GM23248 (cell line): ENCODE measurements around the gene DCST2. TPM values are rescaled to one million over a fixed set of nuclear protein-coding genes. Genes with fewer than 3 reads are reported as not detected.
A peak's percentile ranks its signal among the peaks of the same experiment; 100 is the strongest.

Source experiments
- DNase-seq: peaks from one replicate; pipeline ENCODE4 v3.0.0-alpha.2; 2015
- H2AFZ ChIP-seq: fragments of 200-600 bp; sonication (generic); 2 replicates; pipeline ENCODE4 v1.6.1; 2016; ENCODE audit warnings: antibody characterized with exemption
- H3F3A ChIP-seq: fragments of 200-600 bp; sonication (generic); 2 replicates; pipeline ENCODE4 v1.6.1; 2016; ENCODE audit warnings: mild to moderate bottlenecking, antibody characterized with exemption, mixed run types; ENCODE audit not compliant: insufficient read depth
- H3K27ac ChIP-seq: fragments of 200-600 bp; sonication (generic); 2 replicates; pipeline ENCODE4 v1.5.1; 2016; ENCODE audit warnings: mild to moderate bottlenecking
- H3K27me3 ChIP-seq: fragments of 200-600 bp; sonication (generic); replicated peaks from 2 replicates; pipeline ENCODE4 v1.6.1; 2016; ENCODE audit warnings: mild to moderate bottlenecking; ENCODE audit not compliant: insufficient read depth
- H3K36me3 ChIP-seq: fragments of 200-600 bp; sonication (generic); 2 replicates; pipeline ENCODE4 v1.6.1; 2016; ENCODE audit warnings: low read depth, mild to moderate bottlenecking
- H3K4me1 ChIP-seq: fragments of 200-600 bp; sonication (generic); 2 replicates; pipeline ENCODE4 v1.6.1; 2016; ENCODE audit warnings: mild to moderate bottlenecking; ENCODE audit not compliant: insufficient read depth
- H3K4me2 ChIP-seq: fragments of 200-600 bp; sonication (generic); one replicate; pipeline ENCODE4 v1.6.1; 2016; ENCODE audit warnings: mild to moderate bottlenecking; ENCODE audit not compliant: unreplicated experiment
- H3K4me3 ChIP-seq: fragments of 200-600 bp; sonication (generic); 2 replicates; pipeline ENCODE4 v1.5.1; 2016; ENCODE audit warnings: mild to moderate bottlenecking
- H3K79me2 ChIP-seq: fragments of 200-600 bp; sonication (generic); 2 replicates; pipeline ENCODE4 v1.6.1; 2016; ENCODE audit warnings: mild to moderate bottlenecking; ENCODE audit not compliant: insufficient read depth
- H3K9ac ChIP-seq: fragments of 200-600 bp; sonication (generic); 2 replicates; pipeline ENCODE4 v1.6.1; 2016; ENCODE audit warnings: mild to moderate bottlenecking
- H3K9me2 ChIP-seq: fragments of 200-600 bp; sonication (generic); 2 replicates; pipeline ENCODE4 v1.6.1; 2016; ENCODE audit warnings: mixed run types, mild to moderate bottlenecking, moderate library complexity; ENCODE audit not compliant: insufficient read depth
- H3K9me3 ChIP-seq: fragments of 200-600 bp; sonication (generic); one replicate; pipeline ENCODE4 v1.6.1; 2017; ENCODE audit warnings: low read depth
- H4K20me1 ChIP-seq: fragments of 200-600 bp; sonication (generic); 2 replicates; pipeline ENCODE4 v1.6.0; 2016; ENCODE audit not compliant: insufficient read depth
- EZH2 ChIP-seq: fragments of 200-600 bp; sonication (generic); IDR thresholded peaks from 2 replicates; pipeline ENCODE4 v1.6.1; 2018; ENCODE audit warnings: antibody characterized with exemption, mild to moderate bottlenecking; ENCODE audit not compliant: insufficient read depth, poor library complexity, severe bottlenecking
- EZH2phosphoT487 ChIP-seq: fragments of 200-600 bp; sonication (generic); IDR thresholded peaks from 2 replicates; pipeline ENCODE4 v1.6.1; 2018; ENCODE audit warnings: antibody characterized with exemption, moderate library complexity, mild to moderate bottlenecking, low read depth; ENCODE audit not compliant: insufficient read depth
- WGBS, 2 experiments: methylation state at CpG; one replicate each; pipeline ENCODE4 v1.1.6; 2015 to 2017; ENCODE audit warnings: low lambda C conversion rate in 2 of 2, low coverage in 1 of 2; ENCODE audit errors: missing lambda C conversion rate in 2 of 2; 5-methylcytosine and 5-hydroxymethylcytosine counted together
- in situ Hi-C: fragments of 300-500 bp; cut with MboI; formaldehyde crosslinking; loops from 2 replicates; pipeline ENCODE4 v1.15.0; 2020
- polyA plus RNA-seq: library from polyadenylated mRNA; unstranded; fragments of >200 nt; fragmentation: Nextera tagmentation; extraction: Ambion mirVana; gene quantifications from 2 replicates; pipeline ENCODE4 v1.2.1, GENCODE V29; 2016
- total RNA-seq: library from RNA; depleted of rRNA; stranded (reverse); fragments of >200 nt; shearing (Covaris generic); gene quantifications from 2 replicates; pipeline ENCODE4 v1.2.3, GENCODE V29; 2014

Gene DCST2
- total and polyA plus RNA-seq, 2 experiments from 2014 or later: 0.14 TPM; not detected in 1

DNA sequence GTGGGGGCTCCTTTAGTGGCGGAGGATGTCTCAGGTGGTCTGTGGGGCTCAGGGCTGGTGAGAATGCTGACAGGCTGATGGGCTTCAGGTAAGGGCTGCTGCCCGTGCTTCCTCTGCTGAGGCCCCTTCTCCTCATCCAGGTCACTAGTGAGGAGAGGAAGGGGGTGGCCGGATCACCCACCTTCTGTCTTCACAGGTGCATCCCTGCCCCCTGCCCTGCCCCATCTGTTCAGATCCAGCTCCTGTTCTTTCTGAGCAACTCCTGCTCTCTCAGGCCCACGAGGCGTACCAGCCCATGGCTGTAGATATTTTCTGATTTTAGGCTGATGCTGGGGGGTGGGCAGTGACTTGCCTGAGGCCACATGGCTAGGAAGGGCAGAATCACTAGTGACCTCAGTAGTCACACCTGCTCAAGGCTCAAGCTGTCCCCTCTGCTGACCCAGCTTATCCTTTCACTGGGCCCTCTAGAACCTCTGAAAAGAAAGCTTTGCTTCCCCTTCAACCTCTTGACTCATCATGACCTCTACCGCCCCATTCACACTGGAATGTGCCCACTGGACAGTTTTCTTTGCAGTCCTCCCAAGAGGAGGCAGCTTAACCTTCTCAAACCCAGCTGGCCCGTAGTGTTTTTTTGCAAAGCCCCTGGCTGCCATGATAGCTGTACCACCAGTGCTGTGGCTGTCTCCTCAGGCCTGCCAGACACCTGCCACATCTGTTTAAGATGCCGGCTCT is 14.8 kb downstream of the DCST2 start:
- Histone ChIP-seq H4K20me1 (no peaks in the 10 kb centered on the region), H3F3A (no peaks in the 10 kb centered on the region), H3K9me2 (no peaks in the 10 kb centered on the region), H3K79me2 (no peaks in the 10 kb centered on the region), H3K36me3 (no peaks in the 10 kb centered on the region), H3K4me3 (no peak overlapping the region), H2AFZ (no peak overlapping the region), H3K9me3 (no peaks in the 10 kb centered on the region), H3K27me3 (no peaks in the 10 kb centered on the region), H3K9ac (no peak overlapping the region), H3K27ac (no peak overlapping the region), H3K4me1 (peaks cover 16% of the 10 kb centered on the region), H3K4me2 (no peak overlapping the region)
- 97 to 99% methylated on average over 7 to 8 of the region's 8 CpGs for WGBS, 2 experiments
- in situ Hi-C loops: no loop called here
- TF ChIP-seq EZH2 (no peak), EZH2phosphoT487 (no peak)
- no peak for DNase-seq

- no peak for TF ChIP-seq EZH2phosphoT487
- no peak for TF ChIP-seq EZH2
- no peak overlapping the region for H3K27ac ChIP-seq
- H3K36me3 ChIP-seq: no peaks in the 10 kb centered on the region
- H3K4me2 ChIP-seq: peak overlapping the region; percentile 58
- H3K4me1 ChIP-seq: peaks cover 16% of the 10 kb centered on the region
- H3K9ac ChIP-seq: peak overlapping the region; percentile 53
- H2AFZ ChIP-seq: peak overlapping the region; percentile 47; the same call in 1 of the 2 replicates
- peak overlapping the region; percentile 64 for H3K4me3 ChIP-seq
- H3K79me2 ChIP-seq: no peaks in the 10 kb centered on the region
- DNase-seq: no peak
- WGBS, 2 experiments: 67 to 71% methylated on average over 6 of the region's 6 CpGs
- H3K27me3 ChIP-seq: no peaks in the 10 kb centered on the region
- no peaks in the 10 kb centered on the region for H4K20me1 ChIP-seq
- in situ Hi-C loops: no loop called here
- H3F3A ChIP-seq: no peaks in the 10 kb centered on the region
- H3K9me3 ChIP-seq: no peaks in the 10 kb centered on the region
- H3K9me2 ChIP-seq: no peaks in the 10 kb centered on the region
Measured at GRCh38 chr1:155017946-155018316, 15.7 kb downstream of the DCST2 start.

DNA sequence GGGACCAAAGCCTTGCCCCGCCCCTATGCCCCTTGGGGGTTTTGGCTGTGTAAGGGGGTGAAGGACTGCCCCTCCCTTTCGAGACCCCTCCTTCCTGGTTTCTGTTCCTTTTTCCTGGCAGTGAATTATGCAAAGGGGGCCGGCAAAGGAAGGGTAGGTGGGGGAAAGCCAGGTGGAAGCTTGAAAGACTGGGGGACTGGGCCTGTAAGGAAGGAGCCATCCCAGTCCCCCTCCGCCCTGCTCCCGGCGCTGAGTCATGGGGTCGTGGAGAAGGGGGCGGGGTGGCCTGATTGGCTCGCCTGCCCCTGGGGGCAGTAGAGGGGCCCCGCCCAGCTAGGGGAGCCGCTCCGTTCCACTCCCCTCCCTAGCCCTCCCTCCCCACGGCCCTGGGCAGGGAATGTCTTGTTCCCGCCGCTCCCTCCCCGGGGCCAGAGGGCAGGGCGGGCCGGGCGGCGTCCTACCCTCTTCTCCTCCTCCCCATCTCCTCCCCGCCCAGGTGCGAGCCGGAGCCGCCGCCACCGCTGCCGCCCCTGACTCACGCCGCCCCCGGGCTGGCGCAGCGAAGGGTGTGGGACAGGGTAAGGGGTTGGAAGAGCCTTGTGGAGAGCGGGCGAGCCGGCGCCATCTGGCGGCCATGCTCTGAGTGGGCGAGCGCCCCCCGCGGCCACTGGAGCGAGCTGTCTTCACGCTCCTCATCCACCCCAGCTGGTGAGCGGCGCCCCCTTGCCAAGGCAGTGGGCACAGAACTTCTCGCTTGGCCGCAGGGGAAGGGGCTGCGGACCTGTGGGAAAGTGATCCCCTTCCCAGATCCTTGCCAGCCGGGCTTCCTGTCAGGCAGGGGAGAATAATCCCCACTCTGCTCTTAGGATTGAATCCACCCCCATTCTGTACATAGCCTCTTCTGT is 16.3 kb downstream of the DCST2 start:
- DNase-seq: peak; percentile 91
- no peaks in the 10 kb centered on the region for H3F3A ChIP-seq
- peak overlapping the region; percentile 47; the same call in 1 of the 2 replicates for H2AFZ ChIP-seq
- H3K27me3 ChIP-seq: no peaks in the 10 kb centered on the region
- no peaks in the 10 kb centered on the region for H3K36me3 ChIP-seq
- H3K79me2 ChIP-seq: no peaks in the 10 kb centered on the region
- no peaks in the 10 kb centered on the region for H3K9me3 ChIP-seq
- H3K27ac ChIP-seq: peak overlapping the region; percentile 49
- no peaks in the 10 kb centered on the region for H3K9me2 ChIP-seq
- peak overlapping the region; percentile 53 for H3K9ac ChIP-seq
- peaks cover 15% of the 10 kb centered on the region for H3K4me1 ChIP-seq
- no peaks in the 10 kb centered on the region for H4K20me1 ChIP-seq
- in situ Hi-C loops: no loop called here
- peak overlapping the region; percentile 64 for H3K4me3 ChIP-seq
- 2 to 3% methylated on average over 22 to 48 of the region's 49 CpGs for WGBS, 2 experiments
- no peak for TF ChIP-seq EZH2
- TF ChIP-seq EZH2phosphoT487: no peak
- peak overlapping the region; percentile 58 for H3K4me2 ChIP-seq

GRCh38 chr1:155016231-155016831 is 17.2 kb downstream of the DCST2 start:
- no peak overlapping the region for H3K4me3 ChIP-seq
- TF ChIP-seq EZH2 (no peak), EZH2phosphoT487 (no peak)
- H3K9me3 ChIP-seq: no peaks in the 10 kb centered on the region
- no peak overlapping the region for H3K4me2 ChIP-seq
- in situ Hi-C loops: no loop called here
- no peaks in the 10 kb centered on the region for H3K9me2 ChIP-seq
- no peak for DNase-seq
- no peaks in the 10 kb centered on the region for H3K36me3 ChIP-seq
- H3K9ac ChIP-seq: no peak overlapping the region
- H2AFZ ChIP-seq: no peak overlapping the region
- H3F3A ChIP-seq: no peaks in the 10 kb centered on the region
- H3K27me3 ChIP-seq: no peaks in the 10 kb centered on the region
- H3K27ac ChIP-seq: no peak overlapping the region
- WGBS, 2 experiments: 87 to 89% methylated on average over 19 to 25 of the region's 26 CpGs
- no peaks in the 10 kb centered on the region for H4K20me1 ChIP-seq
- no peaks in the 10 kb centered on the region for H3K79me2 ChIP-seq
- peaks cover 11% of the 10 kb centered on the region for H3K4me1 ChIP-seq
